HCT116 (cell line): ENCODE measurements around the gene DAPK1. TPM values are rescaled to one million over a fixed set of nuclear protein-coding genes. Genes with fewer than 3 reads are reported as not detected.

Source experiments
- ATAC-seq: fragments of 200-7000 bp; cut with Tn5 transposase; 2 replicates; pipeline ENCODE4 v1.9.1; 2020; ENCODE audit warnings: mild to moderate bottlenecking, moderate library complexity
- BruUV-seq: library from RNA; stranded (reverse); fragments of 400-500 nt; replicated peaks from 2 replicates; lab custom pipeline; 2021; lab: Mats Ljungman, UMichigan
- CTCF ChIA-PET: fragments of 300-600 bp; sonication (Branson Sonifier 250); formaldehyde crosslinking; loops from one replicate; lab custom pipeline; 2021; ENCODE audit warnings: antibody characterized with exemption; lab: Charles Lee
- POLR2A ChIA-PET: fragments of 300-600, 350-600 bp; sonication (Branson Sonifier 250); formaldehyde crosslinking; loops from one replicate; lab custom pipeline; 2021; ENCODE audit warnings: antibody characterized with exemption; lab: Charles Lee
- RAD21 ChIA-PET, 2 experiments: fragments of 300-600 bp; sonication (Branson Sonifier 250); formaldehyde crosslinking; loops; one replicate each; lab custom pipeline; 2023; ENCODE audit warnings: low total read pairs in 2 of 2; ENCODE audit not compliant: uncharacterized antibody in 2 of 2, unreplicated experiment in 2 of 2, low non-redundant PET in 1 of 2; lab: Charles Lee
- DNase-seq: peaks from one replicate; pipeline ENCODE4 v3.0.0-alpha.2; 2010; ENCODE audit warnings: low read depth, low spot score
- H2AFZ ChIP-seq: fragments of 200-600 bp; shearing (Covaris generic), sonication (generic); 2 replicates; pipeline ENCODE4 v1.6.1; 2017; ENCODE audit warnings: low read depth, mixed run types, mixed read lengths, antibody characterized with exemption, low read length; ENCODE audit not compliant: poor library complexity, severe bottlenecking
- H3K27ac ChIP-seq: 2 replicates; pipeline ENCODE4 v1.5.1; 2012; ENCODE audit warnings: low read depth, low read length
- H3K27me3 ChIP-seq: fragments of 200-600 bp; sonication (generic); 2 replicates; pipeline ENCODE4 v1.6.1; 2016; ENCODE audit warnings: mixed run types, low read length, mixed read lengths; ENCODE audit not compliant: insufficient read depth
- H3K36me3 ChIP-seq, 2 experiments: fragments of 200-500 bp in 1 of 2; fragments of 200-600 bp in 1 of 2; sonication (Bioruptor generic) in 1 of 2; sonication (generic) in 1 of 2; 2 replicates each; pipeline versions ENCODE4 v1.5.1 to v1.6.1; 2014 to 2016; ENCODE audit warnings: low read length in 2 of 2, inconsistent platforms in 1 of 2, mixed read lengths in 1 of 2, mixed run types in 1 of 2; ENCODE audit not compliant: insufficient read depth in 2 of 2, control insufficient read depth in 1 of 2
- H3K4me1 ChIP-seq, 2 experiments: fragments of 200-600 bp in 1 of 2; sonication (generic) in 1 of 2; 2 replicates each; pipeline versions ENCODE4 v1.5.1 to v1.6.1; 2012 to 2017; ENCODE audit warnings: low read length in 2 of 2, inconsistent platforms in 1 of 2, mild to moderate bottlenecking in 1 of 2, mixed read lengths in 1 of 2, mixed run types in 1 of 2, moderate library complexity in 1 of 2; ENCODE audit not compliant: insufficient read depth in 2 of 2, control insufficient read depth in 1 of 2
- H3K4me2 ChIP-seq: fragments of 200-600 bp; sonication (generic); 2 replicates; pipeline ENCODE4 v1.6.1; 2017; ENCODE audit warnings: mixed run types, low read length, mixed read lengths
- H3K4me3 ChIP-seq, 2 experiments: fragments of 200-600 bp in 1 of 2; sonication (generic) in 1 of 2; replicated peaks in 1 of 2; 2 replicates each; pipeline ENCODE4 v1.5.1; 2011 to 2016; ENCODE audit warnings: low read length in 2 of 2, control low read depth in 1 of 2, low read depth in 1 of 2, mild to moderate bottlenecking in 1 of 2, mixed read lengths in 1 of 2, mixed run types in 1 of 2
- H3K79me2 ChIP-seq: fragments of 200-600 bp; sonication (generic); 2 replicates; pipeline ENCODE4 v1.6.1; 2017; ENCODE audit warnings: mild to moderate bottlenecking, mixed run types, low read length, moderate library complexity, mixed read lengths; ENCODE audit not compliant: insufficient read depth
- H3K9ac ChIP-seq: fragments of 200-600 bp; sonication (generic); 2 replicates; pipeline ENCODE4 v1.6.1; 2016; ENCODE audit warnings: low read length, mixed read lengths
- H3K9me2 ChIP-seq: fragments of 200-600 bp; sonication (generic), shearing (Covaris generic); 2 replicates; pipeline ENCODE4 v1.6.1; 2017; ENCODE audit warnings: mixed run types, mild to moderate bottlenecking, moderate library complexity; ENCODE audit not compliant: insufficient read depth
- H3K9me3 ChIP-seq, 2 experiments: fragments of 200-500 bp in 1 of 2; fragments of 200-600 bp in 1 of 2; sonication (Bioruptor generic) in 1 of 2; sonication (generic) in 1 of 2; 2 replicates each; pipeline ENCODE4 v1.6.1; 2014 to 2017; ENCODE audit warnings: low read length in 2 of 2, mixed read lengths in 2 of 2, inconsistent platforms in 1 of 2, low read depth in 1 of 2, mild to moderate bottlenecking in 1 of 2, mixed run types in 1 of 2, moderate library complexity in 1 of 2; ENCODE audit not compliant: control insufficient read depth in 1 of 2, insufficient read depth in 1 of 2
- H4K20me1 ChIP-seq: fragments of 200-600 bp; sonication (generic), shearing (Covaris generic); 2 replicates; pipeline ENCODE4 v1.6.1; 2017; ENCODE audit warnings: mixed run types, mild to moderate bottlenecking, moderate library complexity; ENCODE audit not compliant: insufficient read depth
- CEBPB ChIP-seq: IDR thresholded peaks from 2 replicates; pipeline ENCODE4 v1.6.1; 2012; ENCODE audit warnings: low read depth
- EGR1 ChIP-seq: IDR thresholded peaks from 2 replicates; pipeline ENCODE4 v1.6.1; 2012; ENCODE audit warnings: low read depth
- ELF1 ChIP-seq: IDR thresholded peaks from 2 replicates; pipeline ENCODE4 v1.6.1; 2012; ENCODE audit warnings: low read depth, borderline replicate concordance
- EZH2phosphoT487 ChIP-seq: fragments of 200-600 bp; IDR thresholded peaks from 2 replicates; pipeline ENCODE4 v1.6.1; 2018; ENCODE audit warnings: antibody characterized with exemption, borderline replicate concordance
- FOSL1 ChIP-seq: IDR thresholded peaks from 2 replicates; pipeline ENCODE4 v1.6.1; 2012; ENCODE audit warnings: low read depth
- JUND ChIP-seq: IDR thresholded peaks from 2 replicates; pipeline ENCODE4 v1.6.1; 2012
- POLR2A ChIP-seq: IDR thresholded peaks from 2 replicates; pipeline ENCODE4 v1.7.0; 2011; ENCODE audit warnings: borderline replicate concordance; ENCODE audit not compliant: insufficient read depth, insufficient read length; ENCODE audit errors: extremely low read depth
- RAD21 ChIP-seq: IDR thresholded peaks from 2 replicates; pipeline ENCODE4 v1.6.1; 2012; ENCODE audit warnings: low read depth, mild to moderate bottlenecking
- SP1 ChIP-seq: IDR thresholded peaks from 2 replicates; pipeline ENCODE4 v1.6.1; 2012; ENCODE audit warnings: low read depth
- SRF ChIP-seq: IDR thresholded peaks from 2 replicates; pipeline ENCODE4 v1.6.1; 2012; ENCODE audit warnings: low read depth
- TCF7L2 ChIP-seq: IDR thresholded peaks from 2 replicates; pipeline ENCODE4 v1.7.0; 2011; ENCODE audit warnings: borderline replicate concordance, inconsistent platforms; ENCODE audit not compliant: insufficient read depth, insufficient read length; ENCODE audit errors: extremely low read depth
- YY1 ChIP-seq: IDR thresholded peaks from 2 replicates; pipeline ENCODE4 v1.6.1; 2011; ENCODE audit warnings: low read length, low read depth, moderate library complexity, mild to moderate bottlenecking; ENCODE audit not compliant: insufficient replicate concordance; ENCODE audit errors: extremely low read depth
- ZNF274 ChIP-seq: fragments of 200-500 bp; sonication (Bioruptor generic); IDR thresholded peaks from 2 replicates; pipeline ENCODE4 v1.6.1; 2014; ENCODE audit warnings: mild to moderate bottlenecking, low read depth, low read length, inconsistent platforms
- intact Hi-C: fragments of 100-400 bp; cut with micrococcal nuclease; formaldehyde crosslinking; loops from 2 replicates; pipeline ENCODE4 v1.10.0; 2022
- total RNA-seq: library from RNA; stranded (reverse); gene quantifications from one replicate; pipeline ENCODE4 v1.2.1, GENCODE V29; 2021; ENCODE audit not compliant: unreplicated experiment
- TF ChIP-seq, protein P1 (sequence below): IDR thresholded peaks from 2 replicates; pipeline ENCODE4 v1.6.1; 2012
- TF ChIP-seq, protein P2 (sequence below): IDR thresholded peaks from 2 replicates; pipeline ENCODE4 v1.6.1; 2012

Gene DAPK1
- total RNA-seq, 1 experiment from 2014 or later, result 5.6 TPM

DNA sequence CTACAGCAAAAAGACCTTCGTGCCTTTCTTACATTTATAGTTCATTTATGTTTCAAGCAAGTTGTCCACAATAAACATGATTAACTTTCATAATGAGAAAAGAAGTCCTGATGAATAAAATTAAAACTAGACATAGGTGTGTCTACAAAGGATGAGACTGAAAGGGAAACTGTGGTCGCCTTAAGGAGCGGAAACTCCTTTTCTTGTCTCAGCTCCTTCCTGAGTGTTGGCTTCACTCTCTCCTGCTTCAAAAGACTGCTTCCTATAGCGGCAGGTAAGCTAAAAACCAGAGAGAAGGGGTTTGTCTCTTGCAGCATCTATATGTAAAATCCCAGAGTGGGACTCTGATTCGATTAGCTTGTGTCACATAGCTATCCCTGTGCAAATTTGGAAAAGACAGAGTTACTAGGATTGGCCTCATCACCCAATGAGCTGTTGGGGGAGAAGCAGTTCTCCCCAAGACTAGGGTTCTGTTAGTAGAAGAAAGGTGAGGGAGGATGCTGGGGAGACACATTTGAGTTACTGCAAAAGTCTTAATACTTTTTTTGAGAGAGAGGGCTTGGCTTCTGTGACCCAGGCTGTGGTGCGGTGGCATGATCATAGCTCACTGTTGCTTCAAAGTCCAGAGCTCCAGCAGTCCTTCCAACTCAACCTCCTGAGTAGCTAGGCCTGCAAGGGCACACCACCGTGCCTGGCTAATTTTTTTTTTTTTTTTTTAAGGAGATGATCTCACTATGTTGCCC lies 211.5 kb downstream of the DAPK1 start:
- no peak overlapping the region for H3K4me2 ChIP-seq
- H3K9me3 ChIP-seq, result no peaks in the 10 kb centered on the region
- H3K9ac ChIP-seq, result no peak overlapping the region
- ATAC-seq (no peak), DNase-seq (no peak)
- H3K27me3 ChIP-seq, result no peaks in the 10 kb centered on the region
- H3K9me2 ChIP-seq, result no peaks in the 10 kb centered on the region
- POLR2A ChIA-PET, result no interaction called here
- no peak overlapping the region for H3K27ac ChIP-seq
- H3K79me2 ChIP-seq, result no peaks in the 10 kb centered on the region
- no peak overlapping the region for H2AFZ ChIP-seq
- H3K4me1 ChIP-seq, result peaks cover 2 to 28% of the 10 kb centered on the region in 2 experiments; a peak in 2 of 4 replicates
- CTCF ChIA-PET, result no interaction called here
- H3K4me3 ChIP-seq, result no peak overlapping the region
- no TSS peak for BruUV-seq
- intact Hi-C loops, result no loop called here
- no peaks in the 10 kb centered on the region for H4K20me1 ChIP-seq
- no peak for TF ChIP-seq CEBPB
- TF ChIP-seq, protein P1, sequence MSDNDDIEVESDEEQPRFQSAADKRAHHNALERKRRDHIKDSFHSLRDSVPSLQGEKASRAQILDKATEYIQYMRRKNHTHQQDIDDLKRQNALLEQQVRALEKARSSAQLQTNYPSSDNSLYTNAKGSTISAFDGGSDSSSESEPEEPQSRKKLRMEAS, result no peak
- no peak for TF ChIP-seq FOSL1
- TF ChIP-seq SRF, result no peak
- TF ChIP-seq, protein P2, sequence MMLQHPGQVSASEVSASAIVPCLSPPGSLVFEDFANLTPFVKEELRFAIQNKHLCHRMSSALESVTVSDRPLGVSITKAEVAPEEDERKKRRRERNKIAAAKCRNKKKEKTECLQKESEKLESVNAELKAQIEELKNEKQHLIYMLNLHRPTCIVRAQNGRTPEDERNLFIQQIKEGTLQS, result no peak
- TF ChIP-seq JUND, result no peak
- no peak for TF ChIP-seq EZH2phosphoT487
- no peak for TF ChIP-seq RAD21
- TF ChIP-seq EGR1, result no peak
- TF ChIP-seq TCF7L2, result no peak
- TF ChIP-seq ELF1, result no peak
- TF ChIP-seq SP1, result no peak
- no peak for TF ChIP-seq ZNF274
- TF ChIP-seq YY1, result no peak
- TF ChIP-seq POLR2A, result no peak
- RAD21 ChIA-PET, result no interaction called here
- H3K36me3 ChIP-seq, result no peaks in the 10 kb centered on the region
